Activated CD8-positive, alpha-beta T cell treated with anti-CD3 and anti-CD28 coated beads for 36 hours (primary cell): ENCODE measurements around the gene CLCN7. TPM values are rescaled to one million over a fixed set of nuclear protein-coding genes. Genes with fewer than 3 reads are reported as not detected.

Source experiments
- ATAC-seq: fragments of 200-7000 bp; cut with Tn5 transposase; one replicate; pipeline ENCODE4 v1.10.0; 2021; ENCODE audit warnings: mild to moderate bottlenecking, moderate library complexity
- CTCF ChIA-PET: fragments of 350-600 bp; sonication (Branson Sonifier 250); formaldehyde crosslinking; loops from one replicate; lab custom pipeline; 2021; ENCODE audit warnings: antibody characterized with exemption; lab: Charles Lee
- POLR2A ChIA-PET: fragments of 350-600 bp; sonication (Branson Sonifier 250); formaldehyde crosslinking; loops from one replicate; lab custom pipeline; 2021; ENCODE audit warnings: antibody characterized with exemption; lab: Charles Lee
- DNase-seq: peaks from one replicate; pipeline ENCODE4 v3.0.0-alpha.2; 2020
- H3K27ac Mint-ChIP-seq: one replicate; pipeline ENCODE4 v1.8.0; 2021; ENCODE audit warnings: mild to moderate bottlenecking, mixed read lengths
- H3K27me3 Mint-ChIP-seq: one replicate; pipeline ENCODE4 v1.8.0; 2021; ENCODE audit warnings: mixed read lengths
- H3K36me3 Mint-ChIP-seq: one replicate; pipeline ENCODE4 v1.8.0; 2021; ENCODE audit warnings: low read depth, mixed read lengths
- H3K4me1 Mint-ChIP-seq: one replicate; pipeline ENCODE4 v1.8.0; 2021; ENCODE audit warnings: low read depth, mixed read lengths
- H3K4me3 Mint-ChIP-seq: one replicate; pipeline ENCODE4 v1.8.0; 2021; ENCODE audit warnings: mild to moderate bottlenecking, moderate library complexity, mixed read lengths
- H3K9me3 Mint-ChIP-seq: one replicate; pipeline ENCODE4 v1.8.0; 2021; ENCODE audit warnings: mixed read lengths
- CTCF ChIP-seq: fragments of 200-600 bp; IDR thresholded peaks from one replicate; pipeline ENCODE4 v1.8.0; 2022; ENCODE audit warnings: antibody characterized with exemption, mild to moderate bottlenecking
- intact Hi-C: fragments of 100-400 bp; cut with micrococcal nuclease; formaldehyde crosslinking; loops from one replicate; pipeline ENCODE4 v1.10.0; 2022
- total RNA-seq, 2 experiments: library from RNA; stranded (reverse); gene quantifications; one replicate each; pipeline ENCODE4 v1.2.3, GENCODE V29; 2021

The CLCN7 gene
- total RNA-seq, 2 experiments from 2014 or later: 35.5 to 36.8 TPM

GRCh38 chr16:1492923-1493745 lies 18.3 kb upstream of the CLCN7 start, which contains the start of gene TELO2:
Gene TELO2, plus strand, starts transcription at chr16:1493360. Its CDS starts 922 bp downstream, at chr16:1494282.
- H3K4me3 Mint-ChIP-seq: peak within 1 kb of the TSS; percentile 93
- peak within 1 kb of the TSS; percentile 99 for H3K27ac Mint-ChIP-seq
- H3K9me3 Mint-ChIP-seq: no peaks in the 10 kb centered on the region
- DNase-seq: peak; percentile 85
- TF ChIP-seq CTCF: no peak
- ChIA-PET CTCF (no interaction called here), POLR2A (interaction anchor here (0.9 to 3.4 kb wide), 11 partner anchors 10 to 114 kb away, joined by 3 to 15 read pairs (median 6); partner anchors contain the start of genes TMEM204 and UQCC4)
- H3K4me1 Mint-ChIP-seq: peaks cover 10% of the 10 kb centered on the region
- H3K36me3 Mint-ChIP-seq: peaks cover 8% of the 10 kb centered on the region
- peak; percentile 93 for ATAC-seq
- H3K27me3 Mint-ChIP-seq: no peaks in the 10 kb centered on the region
- intact Hi-C loops: no loop called here

DNA sequence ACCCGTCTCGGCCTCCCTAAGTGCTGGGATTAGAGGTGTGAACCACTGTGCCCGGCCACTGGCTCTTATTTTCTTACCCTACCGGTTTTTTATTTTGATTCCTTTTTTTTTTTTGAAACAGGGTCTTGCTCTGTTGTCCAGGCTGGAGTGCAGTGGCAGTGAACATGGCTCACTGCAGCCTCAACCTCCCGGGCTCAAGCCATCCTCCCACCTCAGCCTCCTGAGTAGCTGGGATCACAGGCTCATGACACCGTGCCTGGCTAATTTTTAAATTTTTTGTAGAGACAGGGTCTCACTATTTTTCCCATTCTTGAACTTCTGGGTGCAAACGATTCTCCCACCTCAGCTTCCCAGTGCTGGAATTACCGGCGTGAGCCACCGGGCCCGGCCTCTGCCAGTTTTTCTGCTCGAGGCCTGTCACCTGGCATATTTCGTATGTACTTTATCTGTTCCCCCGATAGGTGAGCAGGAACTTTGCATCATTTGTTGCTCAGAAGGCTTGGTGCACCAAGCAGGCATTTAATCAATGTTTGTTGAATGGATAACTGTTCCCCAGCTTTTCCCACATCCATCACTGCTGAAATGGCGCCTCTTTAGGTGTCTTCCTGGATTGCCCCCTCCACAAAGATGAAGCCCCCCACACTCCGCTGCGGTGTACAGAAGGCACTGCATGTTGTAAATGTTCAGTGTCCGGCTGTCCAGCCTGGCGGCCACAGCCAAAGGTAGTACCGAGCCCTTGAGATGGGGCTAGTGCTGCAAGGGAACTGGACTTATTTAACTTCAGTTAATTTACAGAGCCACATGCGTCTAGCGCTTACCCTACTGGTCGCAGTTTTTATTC lies 17.5 kb upstream of the CLCN7 start:
- CTCF ChIA-PET: no interaction called here
- Mint-ChIP-seq H3K36me3 (peaks cover 7% of the 10 kb centered on the region), H3K27me3 (no peaks in the 10 kb centered on the region), H3K27ac (peak overlapping the region; percentile 99), H3K9me3 (no peaks in the 10 kb centered on the region), H3K4me1 (peaks cover 10% of the 10 kb centered on the region), H3K4me3 (peak overlapping the region; percentile 93)
- DNase-seq (no peak), ATAC-seq (no peak)
- intact Hi-C loops: no loop called here
- no peak for TF ChIP-seq CTCF
- POLR2A ChIA-PET: interaction anchor here (0.9 to 3.4 kb wide), 13 partner anchors 10 to 472 kb away, joined by 3 to 15 read pairs (median 4); partner anchors contain the start of genes RPS2, TMEM204 and UQCC4

GRCh38 chr16:1491327-1491726 lies 16.5 kb upstream of the CLCN7 start:
- DNase-seq (no peak), ATAC-seq (no peak)
- POLR2A ChIA-PET: interaction anchor here (0.9 to 3.4 kb wide), 3 partner anchors 44 to 473 kb away, joined by 3 to 14 read pairs (median 3); partner anchors contain the start of genes RPS2 and UQCC4
- intact Hi-C loops: no loop called here
- no peak for TF ChIP-seq CTCF
- Mint-ChIP-seq H3K4me3 (no peak overlapping the region), H3K4me1 (peaks cover 10% of the 10 kb centered on the region), H3K27me3 (no peaks in the 10 kb centered on the region), H3K36me3 (peaks cover 3% of the 10 kb centered on the region), H3K9me3 (no peaks in the 10 kb centered on the region), H3K27ac (no peak overlapping the region)
- CTCF ChIA-PET: no interaction called here

- intact Hi-C loops: no loop called here
- no peak for TF ChIP-seq CTCF
- no peak for ATAC-seq
- ChIA-PET CTCF (no interaction called here), POLR2A (no interaction called here)
- Mint-ChIP-seq H3K27me3 (no peaks in the 10 kb centered on the region), H3K4me1 (peaks cover 8% of the 10 kb centered on the region), H3K4me3 (no peak overlapping the region), H3K36me3 (no peaks in the 10 kb centered on the region), H3K27ac (no peak overlapping the region), H3K9me3 (no peaks in the 10 kb centered on the region)
- no peak for DNase-seq
Observed at GRCh38 chr16:1489077-1489476, 14.2 kb upstream of the CLCN7 start.
